GM21786 (cell line): ENCODE results near the gene EFEMP2.
A peak's percentile ranks its signal among the peaks of the same experiment; 100 is the strongest.

Experiments
- ATAC-seq: cut with Tn5 transposase; IDR thresholded peaks from one replicate; pipeline ENCODE4 v1.9.1; 2021; ENCODE audit not compliant: unreplicated experiment

Gene EFEMP2

DNA sequence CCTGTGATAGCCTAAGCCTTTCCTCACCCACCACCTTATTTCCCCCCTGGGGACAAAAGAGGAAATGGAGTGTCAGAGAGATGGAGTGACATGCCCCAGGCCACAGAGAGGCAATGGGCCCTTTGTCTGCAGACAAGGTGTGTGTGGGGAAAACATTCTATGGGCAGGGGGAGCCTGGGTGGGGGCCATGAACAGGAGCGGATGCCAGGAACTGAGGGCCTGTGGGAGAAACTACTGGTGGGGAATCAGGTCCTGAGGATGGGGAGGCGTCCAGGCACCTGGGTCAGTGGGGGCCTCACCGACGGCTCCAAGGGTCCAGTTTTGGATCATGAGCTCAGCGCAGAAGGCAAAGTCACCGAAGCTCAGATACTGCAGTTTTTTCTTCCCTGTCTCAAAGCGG is 12.6 kb upstream of the EFEMP2 start:
- ATAC-seq: no peak

DNA sequence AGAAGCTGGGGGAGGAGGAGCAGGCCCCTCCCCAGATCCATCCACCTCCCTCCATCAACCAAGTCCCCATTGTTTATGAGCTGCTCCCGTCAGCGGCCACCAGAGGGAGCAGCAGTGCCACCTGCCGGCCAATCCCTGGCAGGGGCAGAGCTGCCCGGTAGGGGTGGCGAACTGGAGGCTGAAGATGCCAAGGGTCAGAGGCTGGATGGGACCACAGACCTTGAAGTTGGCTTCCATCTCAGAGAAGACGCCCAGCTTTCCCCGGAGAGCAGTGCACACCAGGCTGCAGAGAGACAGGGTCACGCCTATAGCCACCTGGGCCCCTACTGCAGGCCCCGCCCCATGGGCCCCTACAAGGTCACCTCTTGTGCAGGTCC is 12.1 kb upstream of the EFEMP2 start:
- no peak for ATAC-seq

DNA sequence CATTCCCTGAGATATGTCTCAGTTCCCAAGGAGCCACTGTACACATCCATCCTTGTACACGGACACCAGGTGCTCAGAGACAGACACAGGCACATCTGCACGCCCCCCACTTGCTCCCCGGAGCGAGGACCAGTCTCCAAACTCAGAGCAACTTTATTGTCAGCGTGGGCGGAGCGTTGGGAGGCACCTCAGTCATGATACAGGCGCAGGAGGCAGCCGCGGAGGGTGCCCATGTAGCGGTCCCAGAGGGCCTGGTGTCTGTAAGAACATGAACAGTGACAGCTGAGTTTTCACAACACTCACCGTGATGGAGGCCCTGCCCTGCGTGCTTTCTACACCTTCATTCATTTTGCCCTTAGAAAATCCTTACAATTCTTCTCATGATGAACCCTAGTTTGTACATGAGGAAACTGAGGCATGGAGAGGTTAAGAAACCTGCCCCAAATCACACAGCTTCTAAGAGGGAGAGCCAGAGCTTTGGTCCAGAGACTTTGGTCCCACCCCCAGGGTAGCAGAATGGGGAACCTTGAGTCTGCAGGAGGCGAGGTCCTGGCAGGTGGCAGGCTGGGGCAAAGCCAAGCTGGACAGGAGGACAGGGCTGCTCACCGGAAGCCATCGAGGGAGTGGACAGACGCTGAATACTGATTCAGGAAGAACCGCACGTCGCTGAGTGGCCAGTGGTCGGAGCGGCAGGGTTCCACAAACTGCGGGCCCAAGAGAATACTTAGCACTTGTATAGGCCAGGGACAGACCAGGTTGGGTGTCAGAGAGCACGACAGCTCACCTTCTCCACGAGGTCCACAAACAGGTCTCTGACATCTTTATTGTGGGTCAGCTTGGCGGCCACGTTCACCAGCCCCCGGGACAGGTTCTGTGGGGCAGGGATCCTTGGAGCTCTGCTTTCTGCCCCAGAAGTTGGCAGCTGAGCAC is 11.5 kb upstream of the EFEMP2 start:
- ATAC-seq: no peak

DNA sequence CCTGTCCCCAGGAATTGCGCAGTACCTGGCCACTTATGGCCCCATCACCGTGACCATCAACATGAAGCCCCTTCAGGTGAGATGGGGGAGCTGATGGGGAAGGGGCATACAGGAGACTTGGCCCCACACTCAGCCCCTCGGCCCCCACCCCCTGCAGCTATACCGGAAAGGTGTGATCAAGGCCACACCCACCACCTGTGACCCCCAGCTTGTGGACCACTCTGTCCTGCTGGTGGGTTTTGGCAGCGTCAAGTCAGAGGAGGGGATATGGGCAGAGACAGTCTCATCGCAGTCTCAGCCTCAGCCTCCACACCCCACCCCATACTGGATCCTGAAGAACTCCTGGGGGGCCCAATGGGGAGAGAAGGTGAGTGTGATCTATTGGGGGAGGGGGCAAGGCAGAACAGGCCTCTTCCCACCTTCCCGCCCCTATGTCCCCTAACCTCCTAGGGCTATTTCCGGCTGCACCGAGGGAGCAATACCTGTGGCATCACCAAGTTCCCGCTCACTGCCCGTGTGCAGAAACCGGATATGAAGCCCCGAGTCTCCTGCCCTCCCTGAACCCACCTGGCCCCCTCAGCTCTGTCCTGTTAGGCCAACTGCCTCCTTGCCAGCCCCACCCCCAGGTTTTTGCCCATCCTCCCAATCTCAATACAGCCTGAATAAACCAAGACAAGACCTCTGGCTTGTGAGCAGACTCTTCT is 10.6 kb upstream of the EFEMP2 start:
- ATAC-seq: no peak

DNA sequence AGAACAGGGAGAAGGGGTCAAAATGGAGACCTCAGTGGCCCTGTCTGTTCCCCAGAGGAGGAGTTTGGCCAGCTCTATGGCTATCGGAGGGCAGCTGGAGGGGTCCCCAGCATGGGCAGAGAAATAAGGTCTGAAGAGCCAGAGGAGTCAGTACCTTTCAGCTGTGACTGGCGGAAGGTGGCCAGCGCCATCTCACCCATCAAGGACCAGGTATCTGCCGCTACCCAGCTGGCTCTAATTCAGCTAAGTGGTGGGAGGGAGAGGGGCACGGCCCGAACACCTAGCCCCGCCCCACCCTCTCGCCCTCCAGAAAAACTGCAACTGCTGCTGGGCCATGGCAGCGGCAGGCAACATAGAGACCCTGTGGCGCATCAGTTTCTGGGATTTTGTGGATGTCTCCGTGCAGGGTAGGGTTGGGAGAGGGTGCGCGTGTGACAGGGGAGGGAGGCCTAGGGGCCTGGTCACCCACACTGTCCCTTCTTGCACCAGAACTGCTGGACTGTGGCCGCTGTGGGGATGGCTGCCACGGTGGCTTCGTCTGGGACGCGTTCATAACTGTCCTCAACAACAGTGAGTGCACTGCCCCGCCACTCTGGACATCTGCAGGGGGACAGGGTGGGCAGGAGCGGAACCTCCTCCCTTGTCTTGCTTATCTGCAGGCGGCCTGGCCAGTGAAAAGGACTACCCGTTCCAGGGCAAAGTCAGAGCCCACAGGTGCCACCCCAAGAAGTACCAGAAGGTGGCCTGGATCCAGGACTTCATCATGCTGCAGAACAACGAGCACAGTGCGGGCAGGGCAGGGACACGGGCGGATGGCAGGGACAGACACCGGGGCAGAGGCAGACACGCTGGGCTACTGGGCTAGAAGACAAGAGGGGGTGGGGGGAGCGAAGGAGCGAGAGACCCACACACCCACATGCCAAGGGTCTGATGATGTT is 9.8 kb upstream of the EFEMP2 start:
- ATAC-seq: no peak

DNA sequence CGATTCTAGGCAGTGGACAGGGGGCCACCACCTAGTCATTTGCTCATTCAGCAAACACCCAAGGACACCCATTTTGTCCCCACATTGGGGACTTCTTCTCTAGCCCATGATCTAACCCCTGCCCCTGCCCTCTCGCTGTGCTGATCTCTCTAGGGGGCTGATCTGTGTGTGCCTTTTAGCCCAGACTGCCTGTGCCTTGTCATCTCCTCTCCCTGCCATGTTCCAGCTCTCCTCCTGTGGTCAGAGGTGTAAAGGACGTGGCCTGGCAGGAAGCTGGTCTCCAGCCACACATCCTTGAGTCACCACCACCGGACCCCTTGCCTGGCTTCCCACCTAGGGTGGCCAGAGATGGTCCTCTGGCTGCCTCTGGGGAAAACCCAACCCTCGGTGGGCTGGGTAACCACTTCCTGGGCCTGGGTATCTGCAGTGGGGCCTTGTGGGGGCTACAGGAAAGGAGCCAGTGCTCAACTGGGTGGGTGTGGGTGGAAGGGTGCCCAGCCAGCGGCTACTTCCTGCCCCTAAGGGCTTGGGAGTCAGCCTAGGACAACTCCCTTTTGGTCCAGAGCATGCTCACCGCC is 8.3 kb upstream of the EFEMP2 start:
- ATAC-seq: no peak

GRCh38 chr11:65880027-65880426 is 7.4 kb upstream of the EFEMP2 start:
- ATAC-seq: no peak

DNA sequence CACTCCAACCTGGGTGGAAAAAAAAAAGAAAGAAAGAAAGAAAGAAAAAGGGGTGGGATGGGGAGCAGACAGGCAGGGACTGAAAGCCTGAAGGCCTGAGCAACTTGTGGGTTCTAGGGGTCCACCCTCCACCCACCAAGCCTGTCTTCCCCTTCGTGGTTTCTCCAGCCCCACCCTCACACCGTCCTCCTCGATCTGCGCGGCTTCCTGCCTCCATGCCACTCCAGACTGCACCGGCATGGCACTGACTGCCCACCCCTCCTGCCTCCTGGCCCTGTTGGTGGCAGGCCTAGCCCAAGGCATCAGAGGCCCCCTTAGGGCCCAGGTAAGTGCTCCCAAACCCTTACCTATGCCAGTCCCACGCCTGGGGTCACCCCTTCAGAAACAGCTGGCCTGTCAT is 7.0 kb upstream of the EFEMP2 start, which contains the start of gene CTSW:
Gene CTSW, plus strand, starts transcription at position 221 of the 400 bp plus-strand sequence. Its CDS starts 18 bp downstream, at position 239.
- no peak for ATAC-seq

DNA sequence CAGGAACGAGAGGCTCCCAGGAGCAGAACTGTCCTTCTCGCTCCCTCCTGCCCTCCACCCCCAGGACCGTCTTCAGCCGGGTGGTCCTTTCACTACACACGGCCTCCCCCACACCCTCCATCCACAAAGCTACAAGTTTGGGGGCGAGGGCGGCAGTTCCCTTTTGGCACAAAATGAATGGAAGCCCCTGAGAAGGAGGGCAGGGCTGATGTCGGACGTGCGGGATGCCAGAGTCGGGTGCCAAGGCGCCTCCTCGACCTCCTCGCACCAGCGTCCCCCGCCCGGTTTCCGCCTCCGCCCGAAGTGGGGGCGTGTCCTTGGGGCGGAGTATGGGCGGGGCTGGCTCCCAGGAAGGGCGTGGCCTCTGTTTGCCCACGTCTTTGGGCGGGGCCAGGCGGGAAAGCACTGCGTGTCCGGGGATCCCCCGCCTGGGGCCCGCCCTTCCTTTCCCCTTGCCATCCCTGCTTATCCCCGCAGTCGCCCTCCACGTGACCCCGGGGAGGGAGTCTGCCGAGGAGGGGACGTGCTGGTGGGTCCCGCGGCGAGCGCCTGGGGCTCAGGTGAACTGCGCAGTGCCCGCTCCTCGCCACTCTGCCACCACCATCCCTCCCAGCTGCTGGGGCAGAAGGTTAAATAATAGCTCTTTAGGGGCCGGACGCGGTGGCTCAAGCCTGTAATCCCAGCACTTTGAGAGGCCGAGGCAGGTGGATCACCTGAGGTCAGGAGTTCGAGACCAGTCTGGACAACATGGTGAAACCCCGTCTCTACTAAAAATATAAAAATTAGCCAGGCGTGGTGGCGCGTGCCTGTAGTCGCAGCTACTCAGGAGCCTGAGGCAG is 937 bp upstream of the EFEMP2 start:
- ATAC-seq: peak; percentile 83

- no peak for ATAC-seq
Measured at GRCh38 chr11:65871811-65872548, 620 bp downstream of the EFEMP2 start.

DNA sequence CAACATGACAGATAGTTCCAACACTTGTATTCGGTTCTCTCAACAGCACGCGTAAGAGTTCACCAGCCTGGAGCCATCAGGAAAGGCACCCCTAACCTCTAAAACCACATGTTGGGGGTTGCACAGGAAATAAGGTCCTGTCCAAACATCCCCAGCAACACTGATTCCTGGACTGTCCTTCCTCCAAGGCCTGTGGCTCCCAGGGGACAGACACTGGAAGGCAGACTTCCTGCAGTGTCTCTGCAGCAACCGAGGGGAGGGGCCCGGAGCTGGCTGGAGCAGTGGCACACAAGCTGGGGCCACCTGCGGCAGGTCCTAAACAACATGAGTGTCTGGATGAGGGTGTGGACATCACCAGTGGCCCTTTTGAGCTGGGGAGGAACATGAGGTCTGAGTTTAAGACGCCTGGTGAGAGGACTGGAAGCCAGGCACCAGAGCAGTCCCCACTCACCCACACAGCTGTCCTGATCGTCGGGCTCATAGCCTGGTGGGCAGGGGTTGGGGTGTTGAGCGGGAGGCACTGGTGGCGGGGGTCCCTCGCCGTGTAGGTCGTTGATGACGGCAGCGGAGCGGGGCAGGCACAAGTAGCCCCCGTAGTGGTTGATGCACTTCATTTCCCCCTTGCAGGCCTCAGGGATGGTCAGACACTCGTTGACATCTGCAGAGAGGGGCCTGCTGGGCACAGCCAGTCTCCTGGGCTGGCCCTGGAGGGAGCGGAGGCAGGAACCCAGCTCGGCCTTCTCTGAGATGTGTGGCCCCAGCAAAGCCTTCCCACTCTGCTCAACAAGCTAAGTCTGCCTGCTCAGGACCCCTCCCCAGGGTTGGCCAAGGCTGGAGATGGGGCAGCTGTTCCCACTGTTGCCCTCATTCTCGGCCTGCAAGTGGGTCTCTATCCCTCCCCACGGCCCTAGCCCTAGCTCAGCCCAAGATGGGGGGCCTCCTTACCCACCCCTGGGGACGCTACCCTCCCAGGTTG is 1.6 kb downstream of the EFEMP2 start:
- ATAC-seq: no peak

GRCh38 chr11:65870307-65870658 is 2.3 kb downstream of the EFEMP2 start:
- no peak for ATAC-seq

- ATAC-seq: no peak
Measured at GRCh38 chr11:65869643-65870306, 2.8 kb downstream of the EFEMP2 start.

- ATAC-seq: no peak
Measured at GRCh38 chr11:65868907-65869306, 3.7 kb downstream of the EFEMP2 start.

DNA sequence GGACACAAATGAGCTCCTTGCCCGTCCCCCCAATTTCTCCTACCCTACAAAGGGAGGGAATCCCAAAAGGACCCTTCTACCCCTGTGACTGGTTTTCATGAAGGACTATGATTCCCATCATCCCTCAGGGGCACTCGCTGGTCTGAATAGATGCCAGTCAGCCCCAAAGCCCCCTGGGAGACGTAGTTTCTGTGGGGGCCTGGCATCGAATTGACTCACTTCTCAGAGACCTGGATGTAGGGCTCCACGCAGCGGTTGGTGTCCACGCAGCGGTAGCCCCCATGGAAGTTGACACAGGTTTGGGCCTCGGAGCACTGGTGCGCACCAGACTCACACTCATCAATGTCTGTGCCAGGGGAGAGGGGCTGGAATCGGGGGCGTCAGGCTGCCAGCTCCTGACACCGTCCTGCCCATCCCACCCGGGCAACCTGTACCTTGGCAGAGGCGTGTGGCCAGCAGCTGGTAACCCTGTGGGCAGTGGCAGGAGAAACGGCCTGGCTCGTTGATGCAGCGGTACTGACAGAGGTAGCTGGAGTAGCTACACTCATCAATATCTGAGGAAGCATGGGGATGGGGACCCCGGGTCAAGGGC is 4.4 kb downstream of the EFEMP2 start:
- no peak for ATAC-seq

- ATAC-seq: no peak
Measured at GRCh38 chr11:65867284-65868071, 5.1 kb downstream of the EFEMP2 start.
